ENCODE data around the gene RFT1.

GRCh38 chr3:53065841-53066480 lies 64.3 kb downstream of the RFT1 start:
- TF ChIP-seq, protein P1, sequence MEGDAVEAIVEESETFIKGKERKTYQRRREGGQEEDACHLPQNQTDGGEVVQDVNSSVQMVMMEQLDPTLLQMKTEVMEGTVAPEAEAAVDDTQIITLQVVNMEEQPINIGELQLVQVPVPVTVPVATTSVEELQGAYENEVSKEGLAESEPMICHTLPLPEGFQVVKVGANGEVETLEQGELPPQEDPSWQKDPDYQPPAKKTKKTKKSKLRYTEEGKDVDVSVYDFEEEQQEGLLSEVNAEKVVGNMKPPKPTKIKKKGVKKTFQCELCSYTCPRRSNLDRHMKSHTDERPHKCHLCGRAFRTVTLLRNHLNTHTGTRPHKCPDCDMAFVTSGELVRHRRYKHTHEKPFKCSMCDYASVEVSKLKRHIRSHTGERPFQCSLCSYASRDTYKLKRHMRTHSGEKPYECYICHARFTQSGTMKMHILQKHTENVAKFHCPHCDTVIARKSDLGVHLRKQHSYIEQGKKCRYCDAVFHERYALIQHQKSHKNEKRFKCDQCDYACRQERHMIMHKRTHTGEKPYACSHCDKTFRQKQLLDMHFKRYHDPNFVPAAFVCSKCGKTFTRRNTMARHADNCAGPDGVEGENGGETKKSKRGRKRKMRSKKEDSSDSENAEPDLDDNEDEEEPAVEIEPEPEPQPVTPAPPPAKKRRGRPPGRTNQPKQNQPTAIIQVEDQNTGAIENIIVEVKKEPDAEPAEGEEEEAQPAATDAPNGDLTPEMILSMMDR (optimal IDR thresholded peaks at IDR 0.05 in 1 of 3, IDR thresholded peaks at IDR 0.05 in 1 of 3, conservative IDR thresholded peaks at IDR 0.05 in 1 of 3; ENCODE audit: extremely low read depth in 1 of 3, insufficient read depth in 2 of 3, low read length in 3 of 3): no peak
- no peak for TF ChIP-seq EZH2 (IDR thresholded peaks at IDR 0.05; ENCODE audit: low read length)

Measured in keratinocyte (primary cell).